ENCODE data around the gene NFE2.

GRCh38 chr12:54301428-54302048 is 723 bp upstream of the NFE2 start:
- no peak for TF ChIP-seq POLR2A (IDR thresholded peaks at IDR 0.05)
- TF ChIP-seq CTCF (IDR thresholded peaks at IDR 0.05), result no peak
- TF ChIP-seq POLR2AphosphoS5 (IDR thresholded peaks at IDR 0.05), result no peak
